ENCODE data around the gene TBL1XR1.
"Not testable (repeated sequence)": the region's sequence is repeated elsewhere in the genome, so short reads cannot be mapped to it uniquely, and the experiment has no call there.

Gene TBL1XR1

GRCh38 chr3:177208781-177209180 lies 11.5 kb upstream of the TBL1XR1 start:
- Histone ChIP-seq H4K20me1 (ENCODE audit: insufficient read depth) (no peaks in the 10 kb centered on the region), H3K27me3 (ENCODE audit: insufficient read depth, low read depth) (no peaks in the 10 kb centered on the region), H3K79me2 (ENCODE audit: insufficient read depth, low read depth) (no peaks in the 10 kb centered on the region), H3K9ac (no peak overlapping the region), H3K36me3 (ENCODE audit: insufficient read depth) (no peaks in the 10 kb centered on the region), H2AFZ (ENCODE audit: low read depth) (no peak overlapping the region), H3K4me1 (ENCODE audit: low read depth, poor library complexity, severe bottlenecking) (peaks cover 5% of the 10 kb centered on the region), H3K4me3 (IDR thresholded peaks at IDR 0.05; ENCODE audit: insufficient read depth, low read depth, low read length) (no peak overlapping the region), H3K4me2 (no peak overlapping the region), H3K27ac (no peak overlapping the region)
- TF ChIP-seq CTCF (conservative IDR thresholded peaks at IDR 0.05; ENCODE audit: low read depth, low read length) = no peak

GRCh38 chr3:177208223-177208622 lies 10.9 kb upstream of the TBL1XR1 start:
- TF ChIP-seq CTCF (conservative IDR thresholded peaks at IDR 0.05; ENCODE audit: low read depth, low read length) = no peak

GRCh38 chr3:177206936-177207335 lies 9.7 kb upstream of the TBL1XR1 start:
- H3K27me3 ChIP-seq (ENCODE audit: insufficient read depth, low read depth) = no peaks in the 10 kb centered on the region
- no peak for TF ChIP-seq CTCF (conservative IDR thresholded peaks at IDR 0.05; ENCODE audit: low read depth, low read length)
- H3K36me3 ChIP-seq (ENCODE audit: insufficient read depth) = no peaks in the 10 kb centered on the region
- no peak overlapping the region for H3K4me3 ChIP-seq (IDR thresholded peaks at IDR 0.05; ENCODE audit: insufficient read depth, low read depth, low read length)
- H3K4me2 ChIP-seq = no peak overlapping the region
- H3K79me2 ChIP-seq (ENCODE audit: insufficient read depth, low read depth) = no peaks in the 10 kb centered on the region
- no peaks in the 10 kb centered on the region for H4K20me1 ChIP-seq (ENCODE audit: insufficient read depth)
- peaks cover 16% of the 10 kb centered on the region for H3K4me1 ChIP-seq (ENCODE audit: low read depth, poor library complexity, severe bottlenecking)
- no peak overlapping the region for H3K27ac ChIP-seq
- no peak overlapping the region for H2AFZ ChIP-seq (ENCODE audit: low read depth)
- H3K9ac ChIP-seq = no peak overlapping the region

More at GRCh38 chr3:177208223-177208622, 10.9 kb upstream of the TBL1XR1 start:
- Histone ChIP-seq H3K27me3 (ENCODE audit: insufficient read depth, low read depth) (no peaks in the 10 kb centered on the region), H3K4me2 (no peak overlapping the region), H3K27ac (no peak overlapping the region), H4K20me1 (ENCODE audit: insufficient read depth) (no peaks in the 10 kb centered on the region), H3K4me3 (IDR thresholded peaks at IDR 0.05; ENCODE audit: insufficient read depth, low read depth, low read length) (no peak overlapping the region), H3K79me2 (ENCODE audit: insufficient read depth, low read depth) (no peaks in the 10 kb centered on the region), H3K9ac (no peak overlapping the region), H3K4me1 (ENCODE audit: low read depth, poor library complexity, severe bottlenecking) (peaks cover 5% of the 10 kb centered on the region), H2AFZ (ENCODE audit: low read depth) (no peak overlapping the region), H3K36me3 (ENCODE audit: insufficient read depth) (no peaks in the 10 kb centered on the region)

- Histone ChIP-seq H3K27me3 (ENCODE audit: insufficient read depth, low read depth) (no peaks in the 10 kb centered on the region), H3K36me3 (ENCODE audit: insufficient read depth) (no peaks in the 10 kb centered on the region), H3K4me1 (ENCODE audit: low read depth, poor library complexity, severe bottlenecking) (peaks cover 41% of the 10 kb centered on the region), H3K79me2 (ENCODE audit: insufficient read depth, low read depth) (peaks cover 11% of the 10 kb centered on the region), H3K27ac (no peak overlapping the region), H2AFZ (ENCODE audit: low read depth) (no peak overlapping the region), H3K4me3 (IDR thresholded peaks at IDR 0.05; ENCODE audit: insufficient read depth, low read depth, low read length) (no peak overlapping the region), H3K4me2 (no peak overlapping the region), H3K9ac (no peak overlapping the region), H4K20me1 (ENCODE audit: insufficient read depth) (no peaks in the 10 kb centered on the region)
- TF ChIP-seq CTCF (conservative IDR thresholded peaks at IDR 0.05; ENCODE audit: low read depth, low read length) = no peak
Measured at GRCh38 chr3:177203689-177204395, 6.6 kb upstream of the TBL1XR1 start.

- H3K36me3 ChIP-seq (ENCODE audit: insufficient read depth); H3K9ac ChIP-seq; H3K4me3 ChIP-seq (IDR thresholded peaks at IDR 0.05; ENCODE audit: insufficient read depth, low read depth, low read length); H4K20me1 ChIP-seq (ENCODE audit: insufficient read depth); H3K27me3 ChIP-seq (ENCODE audit: insufficient read depth, low read depth); H2AFZ ChIP-seq (ENCODE audit: low read depth): not testable (repeated sequence)
- peaks cover 11% of the 10 kb centered on the region for H3K79me2 ChIP-seq (ENCODE audit: insufficient read depth, low read depth)
- peaks cover 42% of the 10 kb centered on the region for H3K4me1 ChIP-seq (ENCODE audit: low read depth, poor library complexity, severe bottlenecking)
- H3K27ac ChIP-seq = peak overlapping the region; percentile 99; the same call in 1 of the 2 replicates
- peak overlapping the region; percentile 95; the same call in 1 of the 2 replicates for H3K4me2 ChIP-seq
Measured at GRCh38 chr3:177203016-177203415, 5.7 kb upstream of the TBL1XR1 start.
